SU-DHL-6 (cell line): ENCODE results near the gene RAET1L.

Experiments
- EZH2phosphoT487 ChIP-seq: fragments of 200-600 bp; sonication (generic), shearing (Covaris generic); conservative IDR thresholded peaks from 2 replicates; pipeline ENCODE4 v1.6.1; 2018; ENCODE audit warnings: mild to moderate bottlenecking, antibody characterized with exemption, low read length, moderate library complexity, mixed read lengths
- TF ChIP-seq, protein P1 (sequence below): fragments of 200-600 bp; sonication (generic); IDR thresholded peaks from one replicate; pipeline ENCODE4 v1.5.1; 2017; ENCODE audit warnings: antibody characterized with exemption, mild to moderate bottlenecking, low read length, moderate library complexity; ENCODE audit not compliant: insufficient read depth, poor library complexity, severe bottlenecking

DNA sequence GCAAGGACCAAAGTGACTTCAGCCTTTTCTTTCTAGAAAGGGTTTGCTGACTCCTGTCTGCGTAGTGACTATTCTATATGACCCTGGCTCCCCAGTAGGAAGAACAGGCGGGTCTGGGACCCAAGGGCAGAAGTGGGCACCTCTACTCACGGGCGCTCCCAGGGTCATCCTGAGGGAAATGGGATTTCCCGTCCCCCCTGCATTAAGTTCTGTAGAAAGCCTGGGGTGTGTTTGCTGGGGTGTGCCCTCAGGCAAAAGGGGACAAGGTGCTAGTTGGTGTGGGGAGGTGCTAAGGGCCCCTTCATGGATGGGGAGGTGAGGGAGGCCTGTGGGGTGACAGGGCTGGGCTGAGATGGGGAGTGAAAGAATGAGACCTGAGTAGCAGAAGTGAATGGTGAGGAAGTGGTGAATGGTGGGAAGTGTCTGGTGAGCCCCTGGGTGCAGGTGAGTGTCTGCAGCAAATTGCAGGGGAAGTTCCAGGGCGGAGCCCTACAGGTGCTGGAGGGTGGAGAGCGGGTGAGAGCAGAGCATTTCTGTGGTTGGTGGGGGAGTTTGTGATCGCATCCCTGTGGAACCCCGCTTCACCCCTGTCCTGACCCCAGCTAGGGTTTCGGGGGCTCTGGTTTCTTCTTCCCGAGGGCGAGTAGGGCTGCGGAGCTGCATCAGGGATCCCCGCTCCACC, 21.1 kb downstream of the RAET1L start:
- TF ChIP-seq, protein P1, sequence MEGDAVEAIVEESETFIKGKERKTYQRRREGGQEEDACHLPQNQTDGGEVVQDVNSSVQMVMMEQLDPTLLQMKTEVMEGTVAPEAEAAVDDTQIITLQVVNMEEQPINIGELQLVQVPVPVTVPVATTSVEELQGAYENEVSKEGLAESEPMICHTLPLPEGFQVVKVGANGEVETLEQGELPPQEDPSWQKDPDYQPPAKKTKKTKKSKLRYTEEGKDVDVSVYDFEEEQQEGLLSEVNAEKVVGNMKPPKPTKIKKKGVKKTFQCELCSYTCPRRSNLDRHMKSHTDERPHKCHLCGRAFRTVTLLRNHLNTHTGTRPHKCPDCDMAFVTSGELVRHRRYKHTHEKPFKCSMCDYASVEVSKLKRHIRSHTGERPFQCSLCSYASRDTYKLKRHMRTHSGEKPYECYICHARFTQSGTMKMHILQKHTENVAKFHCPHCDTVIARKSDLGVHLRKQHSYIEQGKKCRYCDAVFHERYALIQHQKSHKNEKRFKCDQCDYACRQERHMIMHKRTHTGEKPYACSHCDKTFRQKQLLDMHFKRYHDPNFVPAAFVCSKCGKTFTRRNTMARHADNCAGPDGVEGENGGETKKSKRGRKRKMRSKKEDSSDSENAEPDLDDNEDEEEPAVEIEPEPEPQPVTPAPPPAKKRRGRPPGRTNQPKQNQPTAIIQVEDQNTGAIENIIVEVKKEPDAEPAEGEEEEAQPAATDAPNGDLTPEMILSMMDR = no peak
- no peak for TF ChIP-seq EZH2phosphoT487
